ENCODE results near the gene DOCK1. TPM values are rescaled to one million over a fixed set of nuclear protein-coding genes. Genes with fewer than 3 reads are reported as not detected.

DOCK1 gene
- polyA plus RNA-seq, 1 donor = 29.5 TPM

GRCh38 chr10:127003032-127003685, 97.9 kb downstream of the DOCK1 start:
- H3K4me1 ChIP-seq (ENCODE audit: control insufficient read depth, insufficient read depth, low read length) = no peaks in the 10 kb centered on the region
- H3K4me3 ChIP-seq (ENCODE audit: low read length) = no peak overlapping the region
- WGBS (ENCODE audit: insufficient coverage, low lambda C conversion rate) = no CpG with 5 or more reads among the region's 9 CpGs
- H3K27me3 ChIP-seq (ENCODE audit: control insufficient read depth, insufficient read depth, low read length) = no peaks in the 10 kb centered on the region
- H3K27ac ChIP-seq (ENCODE audit: low read length) = no peak overlapping the region
- no peak for DNase-seq
- peaks cover 39% of the 10 kb centered on the region for H3K36me3 ChIP-seq (ENCODE audit: control insufficient read depth, insufficient read depth, low read length)
- H3K9me3 ChIP-seq (ENCODE audit: control insufficient read depth, low read depth, low read length) = no peaks in the 10 kb centered on the region

- Histone ChIP-seq H3K36me3 (ENCODE audit: control insufficient read depth, insufficient read depth, low read length) (peaks cover 30% of the 10 kb centered on the region), H3K27ac (ENCODE audit: low read length) (no peak overlapping the region), H3K9me3 (ENCODE audit: control insufficient read depth, low read depth, low read length) (no peaks in the 10 kb centered on the region), H3K4me1 (ENCODE audit: control insufficient read depth, insufficient read depth, low read length) (no peaks in the 10 kb centered on the region), H3K4me3 (ENCODE audit: low read length) (no peak overlapping the region), H3K27me3 (ENCODE audit: control insufficient read depth, insufficient read depth, low read length) (no peaks in the 10 kb centered on the region)
- no CpG with 5 or more reads among the region's 11 CpGs for WGBS (ENCODE audit: insufficient coverage, low lambda C conversion rate)
- no peak for DNase-seq
These were observed 101.2 kb downstream of the DOCK1 start for GRCh38 chr10:127006453-127006852.

- Histone ChIP-seq H3K27me3 (ENCODE audit: control insufficient read depth, insufficient read depth, low read length) (no peaks in the 10 kb centered on the region), H3K4me3 (ENCODE audit: low read length) (no peak overlapping the region), H3K36me3 (ENCODE audit: control insufficient read depth, insufficient read depth, low read length) (peaks cover 27% of the 10 kb centered on the region), H3K9me3 (ENCODE audit: control insufficient read depth, low read depth, low read length) (no peaks in the 10 kb centered on the region), H3K27ac (ENCODE audit: low read length) (no peak overlapping the region), H3K4me1 (ENCODE audit: control insufficient read depth, insufficient read depth, low read length) (peaks cover 13% of the 10 kb centered on the region)
- no peak for DNase-seq
- no CpG with 5 or more reads among the region's 8 CpGs for WGBS (ENCODE audit: insufficient coverage, low lambda C conversion rate)
These were observed 104.1 kb downstream of the DOCK1 start for GRCh38 chr10:127009366-127009765.

DNA sequence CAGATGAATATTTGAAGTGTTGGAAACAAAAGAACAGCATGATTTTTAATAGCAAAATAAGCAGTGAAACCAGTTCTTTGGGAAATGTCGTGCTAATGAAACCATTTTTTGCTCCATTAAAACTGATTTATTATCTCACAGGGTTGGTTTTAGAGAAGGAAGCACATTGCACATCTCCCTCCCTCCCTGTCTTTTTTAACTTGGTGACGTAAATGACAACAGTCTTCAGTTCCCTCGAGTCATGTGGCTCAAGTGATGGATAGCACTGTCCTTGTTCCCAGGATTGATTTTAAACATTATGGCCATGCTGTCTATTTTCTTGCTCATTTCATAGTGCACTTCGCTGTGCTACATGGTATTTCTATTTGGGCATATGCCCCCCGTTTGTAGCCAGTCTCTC, 105.9 kb downstream of the DOCK1 start:
- no peak overlapping the region for H3K27ac ChIP-seq (ENCODE audit: low read length)
- no peak overlapping the region for H3K4me3 ChIP-seq (ENCODE audit: low read length)
- no peaks in the 10 kb centered on the region for H3K27me3 ChIP-seq (ENCODE audit: control insufficient read depth, insufficient read depth, low read length)
- H3K36me3 ChIP-seq (ENCODE audit: control insufficient read depth, insufficient read depth, low read length) = peaks cover 27% of the 10 kb centered on the region
- no CpG with 5 or more reads among the region's 5 CpGs for WGBS (ENCODE audit: insufficient coverage, low lambda C conversion rate)
- no peaks in the 10 kb centered on the region for H3K9me3 ChIP-seq (ENCODE audit: control insufficient read depth, low read depth, low read length)
- H3K4me1 ChIP-seq (ENCODE audit: control insufficient read depth, insufficient read depth, low read length) = peaks cover 13% of the 10 kb centered on the region
- no peak for DNase-seq

GRCh38 chr10:127012071-127012768, 107.0 kb downstream of the DOCK1 start:
- Histone ChIP-seq H3K27ac (ENCODE audit: low read length) (peak overlapping the region; percentile 49), H3K4me3 (ENCODE audit: low read length) (no peak overlapping the region)
- WGBS (ENCODE audit: insufficient coverage, low lambda C conversion rate) = 94% methylated on average over 5 of the region's 24 CpGs

GRCh38 chr10:127012769-127013152, 107.5 kb downstream of the DOCK1 start:
- peak; percentile 47 to 77 for DNase-seq
- Histone ChIP-seq H3K36me3 (ENCODE audit: control insufficient read depth, insufficient read depth, low read length) (peaks cover 26% of the 10 kb centered on the region), H3K4me3 (ENCODE audit: low read length) (no peak overlapping the region), H3K9me3 (ENCODE audit: control insufficient read depth, low read depth, low read length) (no peaks in the 10 kb centered on the region), H3K27me3 (ENCODE audit: control insufficient read depth, insufficient read depth, low read length) (no peaks in the 10 kb centered on the region), H3K4me1 (ENCODE audit: control insufficient read depth, insufficient read depth, low read length) (peaks cover 13% of the 10 kb centered on the region), H3K27ac (ENCODE audit: low read length) (peak overlapping the region; percentile 49)
- WGBS (ENCODE audit: insufficient coverage, low lambda C conversion rate) = no CpG with 5 or more reads among the region's 10 CpGs

More at GRCh38 chr10:127012071-127012768, 107.0 kb downstream of the DOCK1 start:
- H3K9me3 ChIP-seq (ENCODE audit: control insufficient read depth, low read depth, low read length) = no peaks in the 10 kb centered on the region
- no peak for DNase-seq
- H3K36me3 ChIP-seq (ENCODE audit: control insufficient read depth, insufficient read depth, low read length) = peaks cover 26% of the 10 kb centered on the region
- peaks cover 13% of the 10 kb centered on the region for H3K4me1 ChIP-seq (ENCODE audit: control insufficient read depth, insufficient read depth, low read length)
- H3K27me3 ChIP-seq (ENCODE audit: control insufficient read depth, insufficient read depth, low read length) = no peaks in the 10 kb centered on the region

GRCh38 chr10:127013211-127013656, 108.0 kb downstream of the DOCK1 start:
- H3K27me3 ChIP-seq (ENCODE audit: control insufficient read depth, insufficient read depth, low read length) = no peaks in the 10 kb centered on the region
- peaks cover 31% of the 10 kb centered on the region for H3K36me3 ChIP-seq (ENCODE audit: control insufficient read depth, insufficient read depth, low read length)
- H3K4me3 ChIP-seq (ENCODE audit: low read length) = no peak overlapping the region
- no peaks in the 10 kb centered on the region for H3K9me3 ChIP-seq (ENCODE audit: control insufficient read depth, low read depth, low read length)
- WGBS (ENCODE audit: insufficient coverage, low lambda C conversion rate) = no CpG with 5 or more reads among the region's 9 CpGs
- peak; percentile 45 to 78 for DNase-seq
- peaks cover 13% of the 10 kb centered on the region for H3K4me1 ChIP-seq (ENCODE audit: control insufficient read depth, insufficient read depth, low read length)
- H3K27ac ChIP-seq (ENCODE audit: low read length) = peak overlapping the region; percentile 49

DNA sequence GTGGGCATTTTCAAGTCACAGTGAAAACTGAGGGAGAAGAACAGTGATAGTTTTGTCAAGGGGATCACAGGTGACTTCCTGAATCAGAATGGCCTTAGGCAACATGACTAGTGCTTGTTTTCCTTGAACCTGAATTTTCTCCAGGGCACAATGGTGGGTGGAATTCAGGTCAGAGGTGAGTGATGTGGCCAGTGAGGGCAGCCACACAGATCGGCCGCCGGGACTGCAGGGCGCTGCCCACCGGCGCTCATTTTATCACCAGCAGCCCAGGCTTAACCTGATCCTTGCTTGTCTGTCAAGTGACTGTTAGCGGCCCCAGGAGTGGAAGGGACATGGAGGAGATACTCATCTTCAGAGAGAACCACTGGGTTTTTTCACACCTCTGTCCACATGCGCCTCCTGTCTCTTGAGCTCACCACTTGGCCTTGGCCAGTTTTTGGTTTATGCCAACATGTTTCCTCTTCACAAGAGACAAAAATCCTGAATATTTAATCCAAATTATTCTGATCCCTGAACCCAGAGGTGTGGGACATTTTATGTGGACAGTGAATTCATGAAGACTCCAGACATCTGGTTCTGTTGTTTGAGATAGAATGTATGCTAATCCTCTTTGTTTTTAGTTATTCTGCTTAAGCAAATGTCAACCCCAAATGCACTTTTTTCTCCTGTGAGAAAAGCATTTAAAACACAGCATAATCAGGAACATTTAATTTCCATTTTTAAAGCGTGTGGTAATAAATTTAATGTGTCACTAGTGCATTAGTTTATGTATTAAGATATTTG, 108.7 kb downstream of the DOCK1 start:
- Histone ChIP-seq H3K9me3 (ENCODE audit: control insufficient read depth, low read depth, low read length) (no peaks in the 10 kb centered on the region), H3K27ac (ENCODE audit: low read length) (peak overlapping the region; percentile 33), H3K4me1 (ENCODE audit: control insufficient read depth, insufficient read depth, low read length) (peaks cover 13% of the 10 kb centered on the region), H3K27me3 (ENCODE audit: control insufficient read depth, insufficient read depth, low read length) (no peaks in the 10 kb centered on the region), H3K36me3 (ENCODE audit: control insufficient read depth, insufficient read depth, low read length) (peaks cover 37% of the 10 kb centered on the region), H3K4me3 (ENCODE audit: low read length) (no peak overlapping the region)
- DNase-seq = no peak
- 100% methylated on average over 1 of the region's 9 CpGs for WGBS (ENCODE audit: insufficient coverage, low lambda C conversion rate)

- H3K4me1 ChIP-seq (ENCODE audit: control insufficient read depth, insufficient read depth, low read length) = peaks cover 13% of the 10 kb centered on the region
- no peak overlapping the region for H3K27ac ChIP-seq (ENCODE audit: low read length)
- no peaks in the 10 kb centered on the region for H3K27me3 ChIP-seq (ENCODE audit: control insufficient read depth, insufficient read depth, low read length)
- no peak overlapping the region for H3K4me3 ChIP-seq (ENCODE audit: low read length)
- peaks cover 39% of the 10 kb centered on the region for H3K36me3 ChIP-seq (ENCODE audit: control insufficient read depth, insufficient read depth, low read length)
- no CpG with 5 or more reads among the region's 4 CpGs for WGBS (ENCODE audit: insufficient coverage, low lambda C conversion rate)
- no peak for DNase-seq
- H3K9me3 ChIP-seq (ENCODE audit: control insufficient read depth, low read depth, low read length) = no peaks in the 10 kb centered on the region
These were observed 109.4 kb downstream of the DOCK1 start for GRCh38 chr10:127014671-127015070.

- Histone ChIP-seq H3K27ac (ENCODE audit: low read length) (no peak overlapping the region), H3K9me3 (ENCODE audit: control insufficient read depth, low read depth, low read length) (no peaks in the 10 kb centered on the region), H3K36me3 (ENCODE audit: control insufficient read depth, insufficient read depth, low read length) (peaks cover 41% of the 10 kb centered on the region), H3K4me3 (ENCODE audit: low read length) (no peak overlapping the region), H3K27me3 (ENCODE audit: control insufficient read depth, insufficient read depth, low read length) (no peaks in the 10 kb centered on the region), H3K4me1 (ENCODE audit: control insufficient read depth, insufficient read depth, low read length) (peaks cover 13% of the 10 kb centered on the region)
- WGBS (ENCODE audit: insufficient coverage, low lambda C conversion rate) = no CpG with 5 or more reads among the region's 12 CpGs
- no peak for DNase-seq
These were observed 110.1 kb downstream of the DOCK1 start for GRCh38 chr10:127015373-127015772.
